ENCODE data around the gene HOXC4. TPM values are rescaled to one million over a fixed set of nuclear protein-coding genes. Genes with fewer than 3 reads are reported as not detected.

The HOXC4 gene
- total and polyA plus RNA-seq, 2 of the 4 experiments (the other 2 are of a cell fraction): under 0.01 to 0.26 TPM

- Histone ChIP-seq H2BK120ac (ENCODE audit: low read depth, low read length) (no peak overlapping the region), H4K20me1 (ENCODE audit: insufficient read depth, low read length) (no peaks in the 10 kb centered on the region), H3K23ac (ENCODE audit: low read depth, low read length) (peak overlapping the region; percentile 66; the same call in 1 of the 2 replicates), H2BK5ac (ENCODE audit: low read depth, low read length, poor library complexity, severe bottlenecking) (no peak overlapping the region), H3K79me1 (ENCODE audit: low read depth in 1 of 2, low read length in 2 of 2) (no peaks in the 10 kb centered on the region), H3K9ac (ENCODE audit: low read depth, low read length) (no peak overlapping the region), H4K5ac (ENCODE audit: low read depth, low read length) (no peak overlapping the region), H3K18ac (ENCODE audit: low read depth, low read length) (no peak overlapping the region), H2BK15ac (ENCODE audit: low read depth, low read length) (no peak overlapping the region), H2AK5ac (ENCODE audit: low read depth, low read length) (no peak overlapping the region), H3K4me3 (ENCODE audit: insufficient read depth, low read depth, low read length) (no peak overlapping the region), H2AFZ (replicated peaks; ENCODE audit: low read length, poor library complexity) (peak overlapping the region; percentile 77), H3K9me3 (ENCODE audit: control insufficient read depth, insufficient read depth, low read length) (no peaks in the 10 kb centered on the region), H3K9me1 (ENCODE audit: insufficient read depth, low read length) (no peaks in the 10 kb centered on the region), H3K27me3 (ENCODE audit: control insufficient read depth, insufficient read depth, low read length) (peaks cover 88% of the 10 kb centered on the region), H3K4me2 (ENCODE audit: low read depth, low read length) (peak overlapping the region; percentile 11; the same call in 1 of the 2 replicates), H4K91ac (ENCODE audit: insufficient read depth, low read depth, low read length) (no peak overlapping the region), H2BK20ac (ENCODE audit: low read depth, low read length) (no peak overlapping the region), H4K8ac (ENCODE audit: low read depth in 2 of 2, low read length in 2 of 2) (no peak overlapping the region), H3K27ac (ENCODE audit: insufficient read depth, low read length) (no peak overlapping the region), H3K4ac (ENCODE audit: low read depth, low read length) (no peak overlapping the region), H3K36me3 (ENCODE audit: control insufficient read depth, insufficient read depth, low read length) (no peaks in the 10 kb centered on the region), H3K14ac (replicated peaks; ENCODE audit: low read depth, low read length) (no peak overlapping the region; the same call in 1 of the 2 replicates), H3K56ac (ENCODE audit: extremely low read depth, insufficient read depth, low read length) (no peak overlapping the region; the same call in 1 of the 2 replicates), H2AK9ac (replicated peaks; ENCODE audit: low read depth, low read length, poor library complexity) (peak overlapping the region; percentile 59), H3K4me1 (ENCODE audit: control insufficient read depth, insufficient read depth, low read length) (no peaks in the 10 kb centered on the region)
- CTCF ChIA-PET: interaction anchor here (0.7 to 3.1 kb wide), 6 partner anchors 29 to 198 kb away, joined by 3 to 19 read pairs (median 6); no protein-coding TSS in a partner anchor
- ATAC-seq (ENCODE audit: low read depth) (peak; percentile 42), DNase-seq (no peak)
- POLR2A ChIA-PET (ENCODE audit: unreplicated experiment): no interaction called here
- in situ Hi-C loops (cut with MboI; ENCODE audit: low sequenced_read_pairs): loop anchor here (5.0 kb wide), 1 partner anchor 183 kb away; no protein-coding TSS in a partner anchor
- BruUV-seq (replicated peaks): no TSS peak
- TF ChIP-seq MXI1 (IDR thresholded peaks at IDR 0.05; ENCODE audit: borderline replicate concordance, low read depth, low read length) (peak; percentile 51; the same call in 1 of the 2 replicates), CEBPB (IDR thresholded peaks at IDR 0.05; ENCODE audit: low read depth, low read length) (no peak), MAFK (IDR thresholded peaks at IDR 0.05; ENCODE audit: low read depth, low read length) (no peak), NFE2L2 (IDR thresholded peaks at IDR 0.05; ENCODE audit: low read depth, low read length) (no peak), USF2 (IDR thresholded peaks at IDR 0.05; ENCODE audit: low read depth, low read length) (no peak)
- dilution Hi-C loops (cut with HindIII; ENCODE audit: low sequenced_read_pairs, unreplicated experiment): no loop called here
- 2% methylated on average over 14 of the region's 51 CpGs; no CpG with 5 or more reads in 1 of the 2 experiments for WGBS, 2 experiments (ENCODE audit: extremely low coverage in 2 of 2, insufficient read length in 1 of 2)
- intact Hi-C loops (cut with micrococcal nuclease): loop anchor here (10.0 kb wide), 1 partner anchor 305 kb away; no protein-coding TSS in a partner anchor
Observed at GRCh38 chr12:54009171-54010052, 44.2 kb upstream of the HOXC4 start.
